Uterine smooth muscle cell (primary cell): ENCODE measurements around the gene IRF8. TPM values are rescaled to one million over a fixed set of nuclear protein-coding genes. Genes with fewer than 3 reads are reported as not detected.

Source experiments
- total RNA-seq: library from RNA; depleted of rRNA; stranded (reverse); fragments of >200 nt; gene quantifications from 2 replicates; pipeline ENCODE4 v1.2.3, GENCODE V29; 2014

The IRF8 gene, protein sequence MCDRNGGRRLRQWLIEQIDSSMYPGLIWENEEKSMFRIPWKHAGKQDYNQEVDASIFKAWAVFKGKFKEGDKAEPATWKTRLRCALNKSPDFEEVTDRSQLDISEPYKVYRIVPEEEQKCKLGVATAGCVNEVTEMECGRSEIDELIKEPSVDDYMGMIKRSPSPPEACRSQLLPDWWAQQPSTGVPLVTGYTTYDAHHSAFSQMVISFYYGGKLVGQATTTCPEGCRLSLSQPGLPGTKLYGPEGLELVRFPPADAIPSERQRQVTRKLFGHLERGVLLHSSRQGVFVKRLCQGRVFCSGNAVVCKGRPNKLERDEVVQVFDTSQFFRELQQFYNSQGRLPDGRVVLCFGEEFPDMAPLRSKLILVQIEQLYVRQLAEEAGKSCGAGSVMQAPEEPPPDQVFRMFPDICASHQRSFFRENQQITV
- total RNA-seq, result not detected in 2 replicates

DNA sequence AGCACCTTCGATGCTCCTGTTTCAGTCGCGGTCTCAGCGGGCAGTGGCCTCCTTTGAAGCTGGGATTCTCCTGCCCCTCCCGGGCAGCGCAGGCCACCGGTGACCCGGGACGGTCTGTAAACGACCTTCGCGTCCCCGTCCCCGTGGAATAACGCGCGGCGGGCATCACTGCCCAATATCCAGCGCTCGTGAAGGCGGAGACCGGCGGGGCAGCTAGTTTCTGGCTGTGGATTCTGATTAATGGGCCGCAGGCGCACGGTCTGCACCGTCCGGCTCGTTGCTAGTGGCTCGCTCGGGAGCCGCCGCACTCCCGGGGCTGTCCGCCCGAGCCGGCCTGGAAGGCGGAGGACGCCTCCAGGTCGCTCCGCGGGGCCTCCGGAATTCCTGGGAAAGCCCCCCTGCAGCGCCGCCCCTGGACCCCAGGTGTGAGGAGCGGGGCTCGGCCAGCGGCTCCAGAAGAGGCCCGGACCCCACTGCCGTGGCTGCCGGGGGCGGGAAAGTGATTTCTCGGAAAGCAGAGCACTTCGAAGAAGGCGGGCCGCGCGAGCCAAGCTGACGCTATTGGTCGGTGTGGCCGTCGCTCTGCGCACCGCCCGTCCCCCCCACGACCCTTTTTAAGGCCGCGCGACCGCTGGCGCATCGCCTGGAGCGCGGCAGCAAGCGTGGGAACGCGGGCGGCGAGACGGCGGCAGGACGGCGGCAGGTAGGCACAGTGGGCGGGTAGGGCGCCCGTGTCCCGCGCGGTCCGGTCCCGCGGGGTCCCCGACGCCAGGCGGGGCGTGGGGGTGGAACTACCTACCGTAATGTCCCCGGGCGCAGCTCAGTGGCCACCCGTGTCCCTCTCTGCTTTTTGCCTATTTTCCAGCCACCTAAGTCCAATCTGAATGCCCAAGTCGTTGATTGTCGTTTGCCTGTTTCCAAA is at the start of gene IRF8:
Gene IRF8 (plus strand): TSS at position 642 of the 922 bp plus-strand sequence. CDS start 3,854 bp downstream, outside the sequence.

Other genes with a start within 250 kb of the IRF8 start
- gene GINS2, start 210.2 kb upstream of the IRF8 start, total RNA-seq, result 5.6 and 21.0 TPM in 2 replicates
- 18.6 and 26.5 TPM in 2 replicates for gene C16orf74, start 148.1 kb upstream of the IRF8 start, total RNA-seq
- 24.2 and 31.2 TPM in 2 replicates for gene EMC8, start 99.6 kb upstream of the IRF8 start, total RNA-seq
- gene COX4I1, start 99.5 kb upstream of the IRF8 start, total RNA-seq, result 364 and 508 TPM in 2 replicates